Measurements from ENCODE around the gene COX7B2.

COX7B2 gene

DNA sequence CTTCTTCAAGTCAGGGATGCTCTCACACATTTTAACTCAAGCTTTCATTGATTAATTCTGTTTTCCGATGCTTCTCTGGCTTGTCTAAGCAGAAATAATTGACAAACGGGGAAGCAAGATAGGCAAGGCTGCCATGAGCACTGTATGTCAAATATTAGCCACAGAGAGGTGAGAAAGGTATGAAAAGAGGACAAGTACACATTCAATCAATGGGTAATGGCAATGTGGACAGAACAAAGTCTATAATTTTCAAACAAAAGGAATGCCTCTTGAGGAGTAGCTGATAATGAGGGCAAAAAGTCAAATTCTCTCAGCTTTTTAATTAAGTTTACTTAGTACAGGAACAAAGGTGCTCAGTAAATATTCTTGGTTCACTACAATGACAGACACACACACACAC lies 19.6 kb downstream of the COX7B2 start:
- TF ChIP-seq, protein P1, sequence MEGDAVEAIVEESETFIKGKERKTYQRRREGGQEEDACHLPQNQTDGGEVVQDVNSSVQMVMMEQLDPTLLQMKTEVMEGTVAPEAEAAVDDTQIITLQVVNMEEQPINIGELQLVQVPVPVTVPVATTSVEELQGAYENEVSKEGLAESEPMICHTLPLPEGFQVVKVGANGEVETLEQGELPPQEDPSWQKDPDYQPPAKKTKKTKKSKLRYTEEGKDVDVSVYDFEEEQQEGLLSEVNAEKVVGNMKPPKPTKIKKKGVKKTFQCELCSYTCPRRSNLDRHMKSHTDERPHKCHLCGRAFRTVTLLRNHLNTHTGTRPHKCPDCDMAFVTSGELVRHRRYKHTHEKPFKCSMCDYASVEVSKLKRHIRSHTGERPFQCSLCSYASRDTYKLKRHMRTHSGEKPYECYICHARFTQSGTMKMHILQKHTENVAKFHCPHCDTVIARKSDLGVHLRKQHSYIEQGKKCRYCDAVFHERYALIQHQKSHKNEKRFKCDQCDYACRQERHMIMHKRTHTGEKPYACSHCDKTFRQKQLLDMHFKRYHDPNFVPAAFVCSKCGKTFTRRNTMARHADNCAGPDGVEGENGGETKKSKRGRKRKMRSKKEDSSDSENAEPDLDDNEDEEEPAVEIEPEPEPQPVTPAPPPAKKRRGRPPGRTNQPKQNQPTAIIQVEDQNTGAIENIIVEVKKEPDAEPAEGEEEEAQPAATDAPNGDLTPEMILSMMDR (IDR thresholded peaks at IDR 0.05): no peak

DNA sequence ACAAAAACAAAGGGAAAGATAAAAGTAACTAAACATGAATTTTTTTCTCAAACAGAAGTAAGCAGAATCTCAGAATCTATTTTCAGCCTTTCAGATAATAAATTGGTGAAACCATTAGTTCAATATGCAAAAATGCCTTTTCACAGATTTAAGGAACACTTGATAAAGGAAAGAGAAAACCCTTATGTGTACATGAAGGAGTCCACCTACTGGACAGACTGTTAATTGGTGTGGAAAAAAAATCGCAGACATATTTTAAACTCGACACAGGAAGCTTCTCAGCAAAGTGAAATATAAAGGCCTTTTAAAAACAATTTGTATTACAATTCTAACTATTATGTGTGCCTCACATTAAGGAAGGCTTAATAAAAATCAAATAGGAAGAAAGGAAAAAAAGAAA lies 22.3 kb downstream of the COX7B2 start:
- TF ChIP-seq, protein P1 (IDR thresholded peaks at IDR 0.05): peak; percentile 45

DNA sequence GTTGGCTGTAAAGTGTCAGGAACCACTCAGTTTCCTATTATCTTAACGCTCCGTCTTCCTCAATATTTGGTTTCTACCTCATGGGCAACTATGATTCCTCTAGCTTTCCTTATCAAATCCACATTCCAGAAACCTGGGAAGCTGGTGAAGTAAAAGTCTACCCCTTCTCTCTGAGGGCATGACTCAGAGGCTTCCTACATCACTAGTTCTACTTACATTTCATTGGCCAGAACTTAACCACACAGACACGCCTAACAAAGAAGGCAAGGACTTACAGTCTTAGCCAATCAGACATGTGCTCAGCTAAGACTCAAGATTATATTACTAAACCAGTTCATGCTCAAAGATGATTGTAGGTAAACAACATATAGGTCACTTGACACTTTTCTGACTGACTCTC lies 30.4 kb downstream of the COX7B2 start:
- TF ChIP-seq, protein P1 (IDR thresholded peaks at IDR 0.05): no peak

DNA sequence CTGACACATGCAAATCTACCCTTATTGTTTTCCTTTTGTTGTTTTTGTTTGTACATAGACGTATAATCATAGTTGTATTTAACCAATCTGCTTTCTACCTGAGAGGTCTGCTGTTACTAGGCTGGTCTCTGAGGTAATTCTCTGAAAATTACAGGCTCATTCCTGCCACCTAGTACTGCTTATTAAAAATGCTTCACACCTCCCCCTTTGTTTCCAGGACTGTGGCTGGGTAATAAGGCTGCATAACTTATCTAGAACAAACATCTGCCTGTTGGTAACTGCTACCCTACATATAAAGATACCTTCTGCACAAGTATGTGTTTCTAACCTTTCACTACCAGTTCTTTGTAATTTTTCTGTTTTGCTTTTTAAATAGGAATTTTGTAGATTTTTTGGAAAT lies 34.2 kb downstream of the COX7B2 start:
- TF ChIP-seq, protein P1 (IDR thresholded peaks at IDR 0.05): no peak

DNA sequence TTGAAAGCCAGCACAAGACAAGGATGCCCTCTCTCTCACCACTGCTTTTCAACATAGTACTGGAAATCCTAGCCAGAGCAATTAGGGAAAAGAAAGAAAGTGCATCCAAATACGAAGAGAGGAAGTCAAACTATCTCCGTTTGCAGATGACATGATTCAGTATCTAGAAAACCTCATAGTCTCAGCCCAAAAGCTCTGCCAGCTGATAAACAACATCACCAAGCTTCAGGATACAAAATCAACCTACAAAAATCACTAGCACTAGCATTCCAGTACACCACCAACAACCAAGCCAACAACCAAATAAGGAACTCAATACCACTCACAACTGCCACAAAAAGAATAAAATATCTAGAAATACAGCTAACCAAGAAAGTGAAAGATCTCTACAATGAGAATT lies 38.6 kb downstream of the COX7B2 start:
- TF ChIP-seq, protein P1 (IDR thresholded peaks at IDR 0.05): no peak

DNA sequence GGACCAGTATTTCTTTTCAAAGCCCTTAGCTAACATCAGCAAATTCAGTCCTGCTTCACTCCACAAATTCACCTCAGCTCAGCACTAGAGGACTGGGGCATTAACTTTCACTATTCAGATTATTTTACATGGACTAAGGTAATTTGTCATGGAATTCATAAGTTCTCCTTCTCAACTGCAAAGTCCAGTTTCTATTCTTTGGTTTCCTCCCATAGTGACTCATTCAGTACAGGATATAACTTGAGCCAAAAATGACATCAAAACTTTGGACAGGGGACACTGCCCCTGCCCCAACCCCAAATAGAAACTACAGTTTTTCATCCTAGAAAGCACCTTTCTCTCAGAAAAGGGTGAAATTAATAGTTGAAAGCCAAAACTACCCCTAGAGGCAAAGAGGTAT lies 52.7 kb downstream of the COX7B2 start:
- TF ChIP-seq, protein P1 (IDR thresholded peaks at IDR 0.05): no peak

DNA sequence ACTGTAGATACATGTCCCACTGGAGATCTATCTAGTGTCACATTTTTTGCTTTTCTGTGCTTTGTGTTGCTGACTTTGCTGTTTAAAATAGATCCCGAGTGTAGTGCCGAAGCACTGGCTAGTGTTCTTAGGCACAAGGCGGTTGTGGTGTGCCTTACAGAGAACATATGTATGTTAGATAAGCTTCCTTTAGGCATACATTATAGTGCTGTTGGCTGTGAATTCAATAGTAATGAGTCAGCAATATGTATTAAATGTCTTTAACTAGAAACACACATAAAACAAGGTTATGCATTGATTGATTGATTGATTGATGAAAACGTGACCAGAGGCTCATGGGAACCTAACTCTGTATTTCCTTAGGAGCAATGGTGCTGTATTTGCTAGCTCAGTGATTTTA lies 56.2 kb downstream of the COX7B2 start:
- TF ChIP-seq, protein P1 (IDR thresholded peaks at IDR 0.05): no peak

DNA sequence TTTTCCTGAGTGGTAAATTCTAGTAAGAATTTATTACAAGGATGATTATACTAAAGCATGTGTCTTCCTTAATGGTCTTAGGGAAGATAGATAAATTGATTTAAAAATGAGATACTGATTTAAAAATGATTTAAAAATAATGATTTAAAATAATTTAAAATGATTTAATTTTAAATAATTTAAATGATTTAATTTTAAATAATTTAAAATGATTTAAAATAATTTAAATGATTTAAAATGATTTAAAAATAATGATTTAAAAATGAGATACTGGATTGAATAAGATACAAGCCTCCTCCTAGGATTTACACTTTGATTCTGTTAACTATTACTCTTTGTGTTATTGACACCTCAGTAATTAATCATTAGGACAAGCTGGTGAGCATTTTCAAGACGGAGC lies 59.0 kb downstream of the COX7B2 start:
- TF ChIP-seq, protein P1 (IDR thresholded peaks at IDR 0.05): no peak
